ENCODE results near the gene PDGFRB.

- no peak for TF ChIP-seq CTCF (IDR thresholded peaks at IDR 0.05)
- no peak for TF ChIP-seq POLR2A (IDR thresholded peaks at IDR 0.05)
These were observed 38.8 kb downstream of the PDGFRB start for GRCh38 chr5:150116667-150117400.

Data from breast epithelium (tissue), 3 donors.